ENCODE measurements around the gene CHMP1B. TPM values are rescaled to one million over a fixed set of nuclear protein-coding genes. Genes with fewer than 3 reads are reported as not detected.

Gene CHMP1B
- total RNA-seq, 1 donor from 2014 or later: 26.8 TPM

GRCh38 chr18:11862468-11863137 lies 11.4 kb downstream of the CHMP1B start:
- no peak overlapping the region for H3K27ac Mint-ChIP-seq
- intact Hi-C loops (cut with micrococcal nuclease): no loop called here

GRCh38 chr18:11864471-11864870 lies 13.3 kb downstream of the CHMP1B start:
- no peaks in the 10 kb centered on the region for H3K36me3 Mint-ChIP-seq (ENCODE audit: low read depth)
- intact Hi-C loops (cut with micrococcal nuclease): no loop called here
- peaks cover 2% of the 10 kb centered on the region for H3K27me3 Mint-ChIP-seq (ENCODE audit: insufficient read depth)
- no peak overlapping the region for H3K27ac Mint-ChIP-seq
- H3K4me1 Mint-ChIP-seq (ENCODE audit: low read depth): no peaks in the 10 kb centered on the region
- no peaks in the 10 kb centered on the region for H3K9me3 Mint-ChIP-seq
- H3K4me3 Mint-ChIP-seq: no peak overlapping the region
- DNase-seq (ENCODE audit: low spot score): no peak

More at GRCh38 chr18:11862468-11863137, 11.4 kb downstream of the CHMP1B start:
- no peaks in the 10 kb centered on the region for H3K4me1 Mint-ChIP-seq (ENCODE audit: low read depth)
- no peaks in the 10 kb centered on the region for H3K36me3 Mint-ChIP-seq (ENCODE audit: low read depth)
- DNase-seq (ENCODE audit: low spot score): no peak
- peaks cover 2% of the 10 kb centered on the region for H3K27me3 Mint-ChIP-seq (ENCODE audit: insufficient read depth)
- H3K9me3 Mint-ChIP-seq: no peaks in the 10 kb centered on the region
- no peak overlapping the region for H3K4me3 Mint-ChIP-seq

GRCh38 chr18:11865071-11865470 lies 13.9 kb downstream of the CHMP1B start:
- no peaks in the 10 kb centered on the region for H3K36me3 Mint-ChIP-seq (ENCODE audit: low read depth)
- peaks cover 2% of the 10 kb centered on the region for H3K27me3 Mint-ChIP-seq (ENCODE audit: insufficient read depth)
- no peaks in the 10 kb centered on the region for H3K9me3 Mint-ChIP-seq
- no peaks in the 10 kb centered on the region for H3K4me1 Mint-ChIP-seq (ENCODE audit: low read depth)
- H3K4me3 Mint-ChIP-seq: no peak overlapping the region
- DNase-seq (ENCODE audit: low spot score): no peak
- no peak overlapping the region for H3K27ac Mint-ChIP-seq
- intact Hi-C loops (cut with micrococcal nuclease): no loop called here

- intact Hi-C loops (cut with micrococcal nuclease): no loop called here
- Mint-ChIP-seq H3K9me3 (no peaks in the 10 kb centered on the region), H3K4me1 (ENCODE audit: low read depth) (no peaks in the 10 kb centered on the region), H3K36me3 (ENCODE audit: low read depth) (no peaks in the 10 kb centered on the region), H3K4me3 (no peak overlapping the region), H3K27ac (no peak overlapping the region), H3K27me3 (ENCODE audit: insufficient read depth) (peaks cover 2% of the 10 kb centered on the region)
- DNase-seq (ENCODE audit: low spot score): no peak
These were observed 15.1 kb downstream of the CHMP1B start for GRCh38 chr18:11866329-11866728.

GRCh38 chr18:11866764-11867163 lies 15.6 kb downstream of the CHMP1B start:
- H3K27ac Mint-ChIP-seq: no peak overlapping the region
- no peak for DNase-seq (ENCODE audit: low spot score)
- H3K9me3 Mint-ChIP-seq: no peaks in the 10 kb centered on the region
- H3K27me3 Mint-ChIP-seq (ENCODE audit: insufficient read depth): peaks cover 2% of the 10 kb centered on the region
- no peak overlapping the region for H3K4me3 Mint-ChIP-seq
- no peaks in the 10 kb centered on the region for H3K36me3 Mint-ChIP-seq (ENCODE audit: low read depth)
- intact Hi-C loops (cut with micrococcal nuclease): no loop called here
- H3K4me1 Mint-ChIP-seq (ENCODE audit: low read depth): no peaks in the 10 kb centered on the region

GRCh38 chr18:11868230-11868629 lies 17.0 kb downstream of the CHMP1B start:
- Mint-ChIP-seq H3K27ac (no peak overlapping the region), H3K9me3 (no peaks in the 10 kb centered on the region), H3K36me3 (ENCODE audit: low read depth) (no peaks in the 10 kb centered on the region), H3K4me1 (ENCODE audit: low read depth) (no peaks in the 10 kb centered on the region), H3K4me3 (no peak overlapping the region), H3K27me3 (ENCODE audit: insufficient read depth) (peaks cover 2% of the 10 kb centered on the region)
- intact Hi-C loops (cut with micrococcal nuclease): no loop called here
- DNase-seq (ENCODE audit: low spot score): no peak

GRCh38 chr18:11871501-11871900 lies 20.3 kb downstream of the CHMP1B start:
- H3K36me3 Mint-ChIP-seq (ENCODE audit: low read depth): no peaks in the 10 kb centered on the region
- no peaks in the 10 kb centered on the region for H3K9me3 Mint-ChIP-seq
- no peak for DNase-seq (ENCODE audit: low spot score)
- no peaks in the 10 kb centered on the region for H3K4me1 Mint-ChIP-seq (ENCODE audit: low read depth)
- intact Hi-C loops (cut with micrococcal nuclease): no loop called here
- H3K4me3 Mint-ChIP-seq: no peak overlapping the region
- peaks cover 2% of the 10 kb centered on the region for H3K27me3 Mint-ChIP-seq (ENCODE audit: insufficient read depth)
- no peak overlapping the region for H3K27ac Mint-ChIP-seq

- no peaks in the 10 kb centered on the region for H3K9me3 Mint-ChIP-seq
These were observed 21.4 kb downstream of the CHMP1B start for GRCh38 chr18:11872479-11873136.

GRCh38 chr18:11873670-11874340 lies 22.6 kb downstream of the CHMP1B start:
- no peak for DNase-seq (ENCODE audit: low spot score)
- no peaks in the 10 kb centered on the region for H3K36me3 Mint-ChIP-seq (ENCODE audit: low read depth)
- H3K27me3 Mint-ChIP-seq (ENCODE audit: insufficient read depth): no peaks in the 10 kb centered on the region
- no peaks in the 10 kb centered on the region for H3K9me3 Mint-ChIP-seq
- H3K4me1 Mint-ChIP-seq (ENCODE audit: low read depth): no peaks in the 10 kb centered on the region
- no peak overlapping the region for H3K4me3 Mint-ChIP-seq
- intact Hi-C loops (cut with micrococcal nuclease): no loop called here
- no peak overlapping the region for H3K27ac Mint-ChIP-seq

More at GRCh38 chr18:11872479-11873136, 21.4 kb downstream of the CHMP1B start:
- no peak for DNase-seq (ENCODE audit: low spot score)
- Mint-ChIP-seq H3K36me3 (ENCODE audit: low read depth) (no peaks in the 10 kb centered on the region), H3K27ac (no peak overlapping the region), H3K4me1 (ENCODE audit: low read depth) (no peaks in the 10 kb centered on the region), H3K27me3 (ENCODE audit: insufficient read depth) (no peaks in the 10 kb centered on the region), H3K4me3 (no peak overlapping the region)
- intact Hi-C loops (cut with micrococcal nuclease): no loop called here

- H3K9me3 Mint-ChIP-seq: no peaks in the 10 kb centered on the region
- H3K36me3 Mint-ChIP-seq (ENCODE audit: low read depth): no peaks in the 10 kb centered on the region
- no peaks in the 10 kb centered on the region for H3K27me3 Mint-ChIP-seq (ENCODE audit: insufficient read depth)
- intact Hi-C loops (cut with micrococcal nuclease): no loop called here
- no peak overlapping the region for H3K4me3 Mint-ChIP-seq
- no peaks in the 10 kb centered on the region for H3K4me1 Mint-ChIP-seq (ENCODE audit: low read depth)
- no peak overlapping the region for H3K27ac Mint-ChIP-seq
- DNase-seq (ENCODE audit: low spot score): no peak
These were observed 23.5 kb downstream of the CHMP1B start for GRCh38 chr18:11874676-11875075.

- H3K27me3 Mint-ChIP-seq (ENCODE audit: insufficient read depth): no peaks in the 10 kb centered on the region
- intact Hi-C loops (cut with micrococcal nuclease): no loop called here
- H3K36me3 Mint-ChIP-seq (ENCODE audit: low read depth): no peaks in the 10 kb centered on the region
- H3K27ac Mint-ChIP-seq: no peak overlapping the region
- no peaks in the 10 kb centered on the region for H3K4me1 Mint-ChIP-seq (ENCODE audit: low read depth)
- no peak overlapping the region for H3K4me3 Mint-ChIP-seq
- no peak for DNase-seq (ENCODE audit: low spot score)
- H3K9me3 Mint-ChIP-seq: no peaks in the 10 kb centered on the region
These were observed 26.4 kb downstream of the CHMP1B start for GRCh38 chr18:11877497-11878135.

GRCh38 chr18:11880586-11881304 lies 29.5 kb downstream of the CHMP1B start:
- Mint-ChIP-seq H3K9me3 (no peaks in the 10 kb centered on the region), H3K36me3 (ENCODE audit: low read depth) (peaks cover 9% of the 10 kb centered on the region), H3K27me3 (ENCODE audit: insufficient read depth) (no peaks in the 10 kb centered on the region), H3K27ac (no peak overlapping the region), H3K4me3 (no peak overlapping the region), H3K4me1 (ENCODE audit: low read depth) (no peaks in the 10 kb centered on the region)
- DNase-seq (ENCODE audit: low spot score): no peak
- intact Hi-C loops (cut with micrococcal nuclease): no loop called here
